ENCODE data around the gene SEMA3A.

- TF ChIP-seq CTCF (IDR thresholded peaks at IDR 0.05) = no peak
- no peak for TF ChIP-seq EZH2 (IDR thresholded peaks at IDR 0.05)
- TF ChIP-seq EZH2phosphoT487 (IDR thresholded peaks at IDR 0.05) = no peak
Measured at GRCh38 chr7:84149573-84149972, 45.0 kb downstream of the SEMA3A start.
